IMR-90 (cell line): ENCODE data around the gene LCE1B. TPM values are rescaled to one million over a fixed set of nuclear protein-coding genes. Genes with fewer than 3 reads are reported as not detected.

Experiments used
- ATAC-seq: fragments of 200-7000 bp; cut with Tn5 transposase; 2 replicates; pipeline ENCODE4 v1.9.1; 2020; ENCODE audit warnings: low read depth, mild to moderate bottlenecking, moderate library complexity
- BruUV-seq: library from RNA; stranded (reverse); fragments of 400-500 nt; replicated peaks from 2 replicates; lab custom pipeline; 2021; lab: Mats Ljungman, UMichigan
- CTCF ChIA-PET: fragments of 300-600 bp; formaldehyde crosslinking; extraction: SDS; loops from one replicate; lab custom pipeline; 2021; ENCODE audit warnings: antibody characterized with exemption; lab: Yijun Ruan, JAX
- POLR2A ChIA-PET: fragments of 300-600 bp; sonication (Branson Sonifier 250); formaldehyde crosslinking; loops from one replicate; lab custom pipeline; 2022; ENCODE audit warnings: antibody characterized with exemption; ENCODE audit not compliant: unreplicated experiment; lab: Charles Lee
- DNase-seq: peaks from one replicate; pipeline ENCODE4 v3.0.0; 2013
- H2AFZ ChIP-seq: replicated peaks from 2 replicates; pipeline ENCODE3; 2013; ENCODE audit warnings: low read length, mild to moderate bottlenecking; ENCODE audit not compliant: poor library complexity
- H2AK5ac ChIP-seq: 2 replicates; pipeline ENCODE4 v1.6.1; 2013; ENCODE audit warnings: low read depth, low read length, inconsistent platforms
- H2AK9ac ChIP-seq: replicated peaks from 2 replicates; pipeline ENCODE3; 2013; ENCODE audit warnings: mild to moderate bottlenecking, low read depth, low read length, moderate library complexity; ENCODE audit not compliant: poor library complexity
- H2BK120ac ChIP-seq: 2 replicates; pipeline ENCODE4 v1.6.1; 2013; ENCODE audit warnings: low read depth, low read length, inconsistent platforms
- H2BK15ac ChIP-seq: 3 replicates; pipeline ENCODE4 v1.6.1; 2013; ENCODE audit warnings: low read depth, low read length, inconsistent platforms
- H2BK20ac ChIP-seq: 2 replicates; pipeline ENCODE4 v1.6.1; 2013; ENCODE audit warnings: low read depth, mild to moderate bottlenecking, inconsistent platforms, low read length, moderate library complexity
- H2BK5ac ChIP-seq: 2 replicates; pipeline ENCODE4 v1.6.1; 2013; ENCODE audit warnings: mild to moderate bottlenecking, low read depth, low read length, inconsistent platforms; ENCODE audit not compliant: poor library complexity, severe bottlenecking
- H3K14ac ChIP-seq: replicated peaks from 2 replicates; pipeline ENCODE4 v1.6.1; 2013; ENCODE audit warnings: low read depth, low read length, inconsistent platforms
- H3K18ac ChIP-seq: 2 replicates; pipeline ENCODE4 v1.6.1; 2013; ENCODE audit warnings: low read depth, low read length, control low read depth
- H3K23ac ChIP-seq: 2 replicates; pipeline ENCODE4 v1.6.1; 2013; ENCODE audit warnings: low read depth, low read length, inconsistent platforms
- H3K27ac ChIP-seq: 2 replicates; pipeline ENCODE4 v1.5.1; 2013; ENCODE audit warnings: mild to moderate bottlenecking, control low read depth, low read length; ENCODE audit not compliant: insufficient read depth
- H3K27me3 ChIP-seq: 2 replicates; pipeline ENCODE4 v1.6.1; 2013; ENCODE audit warnings: low read length; ENCODE audit not compliant: control insufficient read depth, insufficient read depth
- H3K36me3 ChIP-seq: 2 replicates; pipeline ENCODE4 v1.6.1; 2013; ENCODE audit warnings: low read length, mixed read lengths; ENCODE audit not compliant: control insufficient read depth, insufficient read depth
- H3K4ac ChIP-seq: 2 replicates; pipeline ENCODE4 v1.6.1; 2013; ENCODE audit warnings: low read depth, low read length, inconsistent platforms
- H3K4me1 ChIP-seq: 2 replicates; pipeline ENCODE4 v1.6.1; 2013; ENCODE audit warnings: low read length, mixed read lengths; ENCODE audit not compliant: control insufficient read depth, insufficient read depth
- H3K4me2 ChIP-seq: 2 replicates; pipeline ENCODE4 v1.6.1; 2013; ENCODE audit warnings: low read depth, mild to moderate bottlenecking, control low read depth, low read length, moderate library complexity
- H3K4me3 ChIP-seq: 2 replicates; pipeline ENCODE4 v1.5.1; 2013; ENCODE audit warnings: low read depth, mild to moderate bottlenecking, control low read depth, low read length, moderate library complexity; ENCODE audit not compliant: insufficient read depth
- H3K56ac ChIP-seq: 2 replicates; pipeline ENCODE4 v1.6.1; 2013; ENCODE audit warnings: low read length, inconsistent platforms; ENCODE audit not compliant: insufficient read depth; ENCODE audit errors: extremely low read depth
- H3K79me1 ChIP-seq, 2 experiments: 2 replicates each; pipeline ENCODE4 v1.6.1; 2013; ENCODE audit warnings: low read length in 2 of 2, inconsistent platforms in 1 of 2, low read depth in 1 of 2
- H3K9ac ChIP-seq: 2 replicates; pipeline ENCODE4 v1.6.1; 2013; ENCODE audit warnings: low read depth, low read length, control low read depth
- H3K9me1 ChIP-seq: 2 replicates; pipeline ENCODE4 v1.6.1; 2013; ENCODE audit warnings: low read length, inconsistent platforms; ENCODE audit not compliant: insufficient read depth
- H3K9me3 ChIP-seq: 2 replicates; pipeline ENCODE4 v1.6.1; 2013; ENCODE audit warnings: low read length; ENCODE audit not compliant: control insufficient read depth, insufficient read depth
- H4K20me1 ChIP-seq: 2 replicates; pipeline ENCODE4 v1.6.1; 2013; ENCODE audit warnings: low read length, inconsistent platforms; ENCODE audit not compliant: insufficient read depth
- H4K5ac ChIP-seq: 2 replicates; pipeline ENCODE4 v1.6.1; 2013; ENCODE audit warnings: mild to moderate bottlenecking, low read depth, low read length, control low read depth
- H4K8ac ChIP-seq, 2 experiments: 2 replicates each; pipeline ENCODE4 v1.6.1; 2013; ENCODE audit warnings: low read depth in 2 of 2, low read length in 2 of 2, control low read depth in 1 of 2, inconsistent platforms in 1 of 2
- H4K91ac ChIP-seq: 2 replicates; pipeline ENCODE4 v1.6.1; 2013; ENCODE audit warnings: low read depth, low read length, inconsistent platforms; ENCODE audit not compliant: insufficient read depth
- POLR2A ChIP-seq: IDR thresholded peaks from 2 replicates; pipeline ENCODE4 v1.6.1; 2012; ENCODE audit warnings: mild to moderate bottlenecking, low read depth, low read length
- WGBS, 2 experiments: methylation state at CpG; one replicate each; pipeline versions ENCODE4 v1.1.5 to v1.1.7; 2013; ENCODE audit warnings: missing lambda C conversion rate in 2 of 2; ENCODE audit not compliant: insufficient read length in 1 of 2; ENCODE audit errors: extremely low coverage in 2 of 2; 5-methylcytosine and 5-hydroxymethylcytosine counted together
- dilution Hi-C: fragments of 300-500 bp; cut with HindIII; formaldehyde crosslinking; loops from one replicate; pipeline ENCODE4 v1.14.3; 2018; ENCODE audit warnings: low sequenced_read_pairs; ENCODE audit not compliant: unreplicated experiment
- in situ Hi-C: fragments of 300-500 bp; cut with MboI; formaldehyde crosslinking; loops from 3 replicates; pipeline ENCODE4 v1.14.3; 2019; ENCODE audit warnings: low sequenced_read_pairs, inconsistent platforms, mixed read lengths
- intact Hi-C: fragments of 100-400 bp; cut with micrococcal nuclease; formaldehyde crosslinking; loops from 2 replicates; pipeline ENCODE4 v1.10.0; 2022
- polyA plus RNA-seq, 3 experiments: library from polyadenylated mRNA; depleted of rRNA; stranded (reverse); fragments of >200 nt; gene quantifications; 2 replicates each; pipeline ENCODE4 v1.2.3, GENCODE V29; 2012; ENCODE audit warnings: low replicate concordance in 1 of 3
- total RNA-seq: library from RNA; depleted of rRNA; stranded (reverse); fragments of >200 nt; gene quantifications from 2 replicates; pipeline ENCODE4 v1.2.3, GENCODE V29; 2012

Gene LCE1B
- total and polyA plus RNA-seq, 2 of the 4 experiments (the other 2 are of a cell fraction), result not detected

GRCh38 chr1:152827173-152827572 is 15.4 kb downstream of the LCE1B start, which contains the start of gene LCE1A:
LCE1A (plus strand) TSS chr1:152827473; CDS start chr1:152827473, 0 bp downstream.
- Histone ChIP-seq H4K8ac (no peak within 1 kb of the TSS), H3K4me1 (no peaks in the 10 kb centered on the region), H3K9me1 (no peaks in the 10 kb centered on the region), H3K14ac (no peak within 1 kb of the TSS), H3K27me3 (no peaks in the 10 kb centered on the region), H3K4ac (no peak within 1 kb of the TSS), H2BK15ac (no peak within 1 kb of the TSS), H2AK9ac (no peak within 1 kb of the TSS), H4K91ac (no peak within 1 kb of the TSS), H2AFZ (no peak within 1 kb of the TSS), H3K36me3 (no peaks in the 10 kb centered on the region), H3K23ac (no peak within 1 kb of the TSS), H3K79me1 (no peaks in the 10 kb centered on the region), H3K9ac (no peak within 1 kb of the TSS), H3K18ac (no peak within 1 kb of the TSS), H4K20me1 (no peaks in the 10 kb centered on the region), H2AK5ac (no peak within 1 kb of the TSS), H2BK120ac (no peak within 1 kb of the TSS), H3K56ac (no peak within 1 kb of the TSS; the same call in 1 of the 2 replicates), H4K5ac (no peak within 1 kb of the TSS), H3K27ac (no peak within 1 kb of the TSS), H2BK20ac (no peak within 1 kb of the TSS), H3K9me3 (no peaks in the 10 kb centered on the region), H3K4me2 (no peak within 1 kb of the TSS), H3K4me3 (no peak within 1 kb of the TSS), H2BK5ac (no peak within 1 kb of the TSS)
- 21% methylated on average over 2 of the region's 2 CpGs; no CpG with 5 or more reads in 1 of the 2 experiments for WGBS, 2 experiments
- dilution Hi-C loops (no loop called here), intact Hi-C loops (no loop called here), in situ Hi-C loops (no loop called here)
- ChIA-PET POLR2A (no interaction called here), CTCF (no interaction called here)
- ATAC-seq, result no peak
- no peak for DNase-seq
- TF ChIP-seq POLR2A, result no peak
- BruUV-seq, result no TSS peak
